GM23338 (cell line): ENCODE results near the gene ZBTB20. TPM values are rescaled to one million over a fixed set of nuclear protein-coding genes. Genes with fewer than 3 reads are reported as not detected.

Experiments used
- ATAC-seq: fragments of 200-7000 bp; cut with Tn5 transposase; 3 replicates; pipeline ENCODE4 v1.9.1; 2020
- DNase-seq: peaks from one replicate; pipeline ENCODE4 v3.0.0-alpha.2; 2015; ENCODE audit warnings: low spot score
- H2AFZ ChIP-seq: fragments of 200-600 bp; sonication (generic); 2 replicates; pipeline ENCODE4 v1.8.0; 2016; ENCODE audit warnings: antibody characterized with exemption, mild to moderate bottlenecking, moderate library complexity
- H3F3A ChIP-seq: fragments of 200-600 bp; sonication (generic); replicated peaks from 2 replicates; pipeline ENCODE4 v1.8.0; 2017; ENCODE audit warnings: antibody characterized with exemption, mixed run types, low read depth
- H3K27ac ChIP-seq: fragments of 200-600 bp; sonication (generic); 2 replicates; pipeline ENCODE4 v1.6.1; 2016; ENCODE audit warnings: low read depth
- H3K27me3 ChIP-seq: fragments of 200-600 bp; sonication (generic); 2 replicates; pipeline ENCODE4 v1.8.0; 2016; ENCODE audit warnings: mild to moderate bottlenecking, mixed run types, moderate library complexity; ENCODE audit not compliant: insufficient read depth
- H3K36me3 ChIP-seq: fragments of 200-600 bp; sonication (generic); 2 replicates; pipeline ENCODE4 v1.8.0; 2016; ENCODE audit warnings: mild to moderate bottlenecking; ENCODE audit not compliant: insufficient read depth
- H3K4me1 ChIP-seq: fragments of 200-600 bp; sonication (generic); 2 replicates; pipeline ENCODE4 v1.8.0; 2016; ENCODE audit warnings: mild to moderate bottlenecking, moderate library complexity; ENCODE audit not compliant: insufficient read depth
- H3K4me2 ChIP-seq: fragments of 200-600 bp; sonication (generic); 2 replicates; pipeline ENCODE4 v1.7.1; 2017; ENCODE audit warnings: mixed run types
- H3K4me3 ChIP-seq: fragments of 200-600 bp; sonication (generic); 2 replicates; pipeline ENCODE4 v1.6.1; 2016; ENCODE audit warnings: mixed run types
- H3K79me2 ChIP-seq: fragments of 200-600 bp; sonication (generic); replicated peaks from 2 replicates; pipeline ENCODE4 v1.8.0; 2017; ENCODE audit warnings: mild to moderate bottlenecking; ENCODE audit not compliant: insufficient read depth
- H3K9me2 ChIP-seq: fragments of 200-600 bp; sonication (generic); 2 replicates; pipeline ENCODE4 v1.8.0; 2017; ENCODE audit not compliant: insufficient read depth
- H4K20me1 ChIP-seq: fragments of 200-600 bp; sonication (generic); replicated peaks from 2 replicates; pipeline ENCODE4 v1.8.0; 2017; ENCODE audit warnings: mild to moderate bottlenecking; ENCODE audit not compliant: insufficient read depth
- H3K27ac Mint-ChIP-seq: 2 replicates; pipeline ENCODE4 v1.8.0; 2020; ENCODE audit warnings: inconsistent platforms, mild to moderate bottlenecking, moderate library complexity, mixed read lengths
- H3K27me3 Mint-ChIP-seq: 3 replicates; pipeline ENCODE4 v1.8.0; 2022; ENCODE audit warnings: low read depth, mild to moderate bottlenecking, moderate library complexity, mixed read lengths, inconsistent platforms; ENCODE audit not compliant: insufficient read depth, poor library complexity
- H3K36me3 Mint-ChIP-seq: 3 replicates; pipeline ENCODE4 v1.8.0; 2021; ENCODE audit warnings: low read depth, mild to moderate bottlenecking, inconsistent platforms, moderate library complexity, mixed read lengths
- H3K4me1 Mint-ChIP-seq: 3 replicates; pipeline ENCODE4 v1.8.0; 2020; ENCODE audit warnings: mild to moderate bottlenecking, inconsistent platforms, mixed read lengths
- H3K4me3 Mint-ChIP-seq: 3 replicates; pipeline ENCODE4 v1.8.0; 2021; ENCODE audit warnings: moderate library complexity, mild to moderate bottlenecking, inconsistent platforms, mixed read lengths
- H3K9me3 Mint-ChIP-seq: 3 replicates; pipeline ENCODE4 v1.8.0; 2020; ENCODE audit warnings: moderate library complexity, mild to moderate bottlenecking, inconsistent platforms, mixed read lengths
- CREB1 ChIP-seq: fragments of 250-450 bp; sonication (Bioruptor Pico); IDR thresholded peaks from 2 replicates; pipeline ENCODE4 v1.5.0; 2020; ENCODE audit warnings: low read depth, mild to moderate bottlenecking, moderate library complexity
- EZH2 ChIP-seq: fragments of 200-600 bp; sonication (generic); IDR thresholded peaks from one replicate; pipeline ENCODE4 v1.8.0; 2017; ENCODE audit warnings: antibody characterized with exemption, mild to moderate bottlenecking, low read depth; ENCODE audit not compliant: unreplicated experiment
- EZH2phosphoT487 ChIP-seq: fragments of 200-600 bp; sonication (generic); IDR thresholded peaks from one replicate; pipeline ENCODE4 v1.8.1; 2018; ENCODE audit warnings: antibody characterized with exemption; ENCODE audit not compliant: unreplicated experiment
- JUNB ChIP-seq: IDR thresholded peaks from one replicate; pipeline ENCODE4 v1.6.1; 2016; ENCODE audit warnings: antibody characterized with exemption; ENCODE audit not compliant: unreplicated experiment
- NANOG ChIP-seq: IDR thresholded peaks from 2 replicates; pipeline ENCODE4 v1.6.1; 2016; ENCODE audit warnings: antibody characterized with exemption, borderline replicate concordance
- POLR2AphosphoS5 ChIP-seq: IDR thresholded peaks from 2 replicates; pipeline ENCODE4 v1.6.1; 2016; ENCODE audit warnings: antibody characterized with exemption, low read depth
- REST ChIP-seq: IDR thresholded peaks from one replicate; pipeline ENCODE4 v1.6.1; 2018; ENCODE audit warnings: antibody characterized with exemption; ENCODE audit not compliant: unreplicated experiment
- STAT1 ChIP-seq: IDR thresholded peaks from one replicate; pipeline ENCODE4 v1.6.1; 2016; ENCODE audit warnings: antibody characterized with exemption; ENCODE audit not compliant: unreplicated experiment
- ZNF114 ChIP-seq: fragments of 250-450 bp; sonication (Bioruptor Pico); IDR thresholded peaks from 2 replicates; pipeline ENCODE4 v1.5.0; 2020; ENCODE audit warnings: mild to moderate bottlenecking, moderate library complexity
- ZNF331 ChIP-seq: fragments of 250-450 bp; sonication (Bioruptor Pico); IDR thresholded peaks from 2 replicates; pipeline ENCODE4 v1.5.0; 2020; ENCODE audit warnings: low read depth, mild to moderate bottlenecking, moderate library complexity
- polyA plus RNA-seq: library from polyadenylated mRNA; unstranded; fragments of >200 nt; fragmentation: Nextera tagmentation; extraction: Ambion mirVana; gene quantifications from 2 replicates; pipeline ENCODE4 v1.2.1, GENCODE V29; 2016
- total RNA-seq: library from RNA; depleted of rRNA; stranded (reverse); fragments of >200 nt; shearing (Covaris generic); gene quantifications from 2 replicates; pipeline ENCODE4 v1.2.3, GENCODE V29; 2014
- TF ChIP-seq, protein P1 (sequence below): fragments of 250-450 bp; sonication (Bioruptor Pico); IDR thresholded peaks from 2 replicates; pipeline ENCODE4 v1.5.0; 2020; ENCODE audit warnings: mild to moderate bottlenecking, moderate library complexity
- TF ChIP-seq, protein P2 (sequence below): IDR thresholded peaks from 2 replicates; pipeline ENCODE4 v1.6.1; 2016; ENCODE audit warnings: antibody characterized with exemption
- TF ChIP-seq, protein P3 (sequence below), 2 experiments: fragments of 200-600 bp in 1 of 2; sonication (generic) in 1 of 2; conservative IDR thresholded peaks; 2 replicates each; pipeline versions ENCODE4 v1.5.1 to v1.6.1; 2016 to 2017; ENCODE audit warnings: antibody characterized with exemption in 2 of 2, low read depth in 2 of 2, mild to moderate bottlenecking in 2 of 2, moderate library complexity in 1 of 2

Gene ZBTB20
- total and polyA plus RNA-seq, 2 experiments from 2014 or later: 2.0 to 3.3 TPM

GRCh38 chr3:115007966-115008365 lies 139.1 kb downstream of the ZBTB20 start:
- Histone ChIP-seq H3K9me2 (peaks cover 5% of the 10 kb centered on the region; the same call in 1 of the 2 replicates), H3K27me3 (no peaks in the 10 kb centered on the region), H3K79me2 (no peaks in the 10 kb centered on the region), H3K4me1 (no peaks in the 10 kb centered on the region), H3F3A (no peaks in the 10 kb centered on the region), H2AFZ (no peak overlapping the region), H4K20me1 (no peaks in the 10 kb centered on the region), H3K4me2 (no peak overlapping the region), H3K36me3 (no peaks in the 10 kb centered on the region), H3K27ac (no peak overlapping the region), H3K4me3 (no peak overlapping the region)
- Mint-ChIP-seq H3K36me3 (no peaks in the 10 kb centered on the region), H3K9me3 (no peaks in the 10 kb centered on the region), H3K27ac (no peak overlapping the region), H3K4me1 (no peaks in the 10 kb centered on the region), H3K27me3 (no peaks in the 10 kb centered on the region), H3K4me3 (no peak overlapping the region)
- DNase-seq (no peak), ATAC-seq (no peak)
- TF ChIP-seq EZH2: no peak
- TF ChIP-seq EZH2phosphoT487: no peak
- no peak for TF ChIP-seq NANOG
- TF ChIP-seq STAT1: no peak
- no peak for TF ChIP-seq JUNB
- TF ChIP-seq, protein P1, sequence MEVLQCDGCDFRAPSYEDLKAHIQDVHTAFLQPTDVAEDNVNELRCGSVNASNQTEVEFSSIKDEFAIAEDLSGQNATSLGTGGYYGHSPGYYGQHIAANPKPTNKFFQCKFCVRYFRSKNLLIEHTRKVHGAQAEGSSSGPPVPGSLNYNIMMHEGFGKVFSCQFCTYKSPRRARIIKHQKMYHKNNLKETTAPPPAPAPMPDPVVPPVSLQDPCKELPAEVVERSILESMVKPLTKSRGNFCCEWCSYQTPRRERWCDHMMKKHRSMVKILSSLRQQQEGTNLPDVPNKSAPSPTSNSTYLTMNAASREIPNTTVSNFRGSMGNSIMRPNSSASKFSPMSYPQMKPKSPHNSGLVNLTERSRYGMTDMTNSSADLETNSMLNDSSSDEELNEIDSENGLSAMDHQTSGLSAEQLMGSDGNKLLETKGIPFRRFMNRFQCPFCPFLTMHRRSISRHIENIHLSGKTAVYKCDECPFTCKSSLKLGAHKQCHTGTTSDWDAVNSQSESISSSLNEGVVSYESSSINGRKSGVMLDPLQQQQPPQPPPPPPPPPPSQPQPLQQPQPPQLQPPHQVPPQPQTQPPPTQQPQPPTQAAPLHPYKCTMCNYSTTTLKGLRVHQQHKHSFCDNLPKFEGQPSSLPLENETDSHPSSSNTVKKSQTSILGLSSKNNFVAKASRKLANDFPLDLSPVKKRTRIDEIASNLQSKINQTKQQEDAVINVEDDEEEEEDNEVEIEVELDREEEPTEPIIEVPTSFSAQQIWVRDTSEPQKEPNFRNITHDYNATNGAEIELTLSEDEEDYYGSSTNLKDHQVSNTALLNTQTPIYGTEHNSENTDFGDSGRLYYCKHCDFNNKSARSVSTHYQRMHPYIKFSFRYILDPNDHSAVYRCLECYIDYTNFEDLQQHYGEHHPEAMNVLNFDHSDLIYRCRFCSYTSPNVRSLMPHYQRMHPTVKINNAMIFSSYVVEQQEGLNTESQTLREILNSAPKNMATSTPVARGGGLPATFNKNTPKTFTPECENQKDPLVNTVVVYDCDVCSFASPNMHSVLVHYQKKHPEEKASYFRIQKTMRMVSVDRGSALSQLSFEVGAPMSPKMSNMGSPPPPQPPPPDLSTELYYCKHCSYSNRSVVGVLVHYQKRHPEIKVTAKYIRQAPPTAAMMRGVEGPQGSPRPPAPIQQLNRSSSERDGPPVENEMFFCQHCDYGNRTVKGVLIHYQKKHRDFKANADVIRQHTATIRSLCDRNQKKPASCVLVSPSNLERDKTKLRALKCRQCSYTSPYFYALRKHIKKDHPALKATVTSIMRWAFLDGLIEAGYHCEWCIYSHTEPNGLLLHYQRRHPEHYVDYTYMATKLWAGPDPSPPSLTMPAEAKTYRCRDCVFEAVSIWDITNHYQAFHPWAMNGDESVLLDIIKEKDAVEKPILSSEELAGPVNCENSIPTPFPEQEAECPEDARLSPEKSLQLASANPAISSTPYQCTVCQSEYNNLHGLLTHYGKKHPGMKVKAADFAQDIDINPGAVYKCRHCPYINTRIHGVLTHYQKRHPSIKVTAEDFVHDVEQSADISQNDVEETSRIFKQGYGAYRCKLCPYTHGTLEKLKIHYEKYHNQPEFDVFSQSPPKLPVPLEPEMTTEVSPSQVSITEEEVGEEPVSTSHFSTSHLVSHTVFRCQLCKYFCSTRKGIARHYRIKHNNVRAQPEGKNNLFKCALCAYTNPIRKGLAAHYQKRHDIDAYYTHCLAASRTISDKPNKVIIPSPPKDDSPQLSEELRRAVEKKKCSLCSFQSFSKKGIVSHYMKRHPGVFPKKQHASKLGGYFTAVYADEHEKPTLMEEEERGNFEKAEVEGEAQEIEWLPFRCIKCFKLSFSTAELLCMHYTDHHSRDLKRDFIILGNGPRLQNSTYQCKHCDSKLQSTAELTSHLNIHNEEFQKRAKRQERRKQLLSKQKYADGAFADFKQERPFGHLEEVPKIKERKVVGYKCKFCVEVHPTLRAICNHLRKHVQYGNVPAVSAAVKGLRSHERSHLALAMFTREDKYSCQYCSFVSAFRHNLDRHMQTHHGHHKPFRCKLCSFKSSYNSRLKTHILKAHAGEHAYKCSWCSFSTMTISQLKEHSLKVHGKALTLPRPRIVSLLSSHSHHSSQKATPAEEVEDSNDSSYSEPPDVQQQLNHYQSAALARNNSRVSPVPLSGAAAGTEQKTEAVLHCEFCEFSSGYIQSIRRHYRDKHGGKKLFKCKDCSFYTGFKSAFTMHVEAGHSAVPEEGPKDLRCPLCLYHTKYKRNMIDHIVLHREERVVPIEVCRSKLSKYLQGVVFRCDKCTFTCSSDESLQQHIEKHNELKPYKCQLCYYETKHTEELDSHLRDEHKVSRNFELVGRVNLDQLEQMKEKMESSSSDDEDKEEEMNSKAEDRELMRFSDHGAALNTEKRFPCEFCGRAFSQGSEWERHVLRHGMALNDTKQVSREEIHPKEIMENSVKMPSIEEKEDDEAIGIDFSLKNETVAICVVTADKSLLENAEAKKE (CRISPR knock-in tag): no peak
- no peak for TF ChIP-seq CREB1 (CRISPR knock-in tag)
- TF ChIP-seq, protein P2, sequence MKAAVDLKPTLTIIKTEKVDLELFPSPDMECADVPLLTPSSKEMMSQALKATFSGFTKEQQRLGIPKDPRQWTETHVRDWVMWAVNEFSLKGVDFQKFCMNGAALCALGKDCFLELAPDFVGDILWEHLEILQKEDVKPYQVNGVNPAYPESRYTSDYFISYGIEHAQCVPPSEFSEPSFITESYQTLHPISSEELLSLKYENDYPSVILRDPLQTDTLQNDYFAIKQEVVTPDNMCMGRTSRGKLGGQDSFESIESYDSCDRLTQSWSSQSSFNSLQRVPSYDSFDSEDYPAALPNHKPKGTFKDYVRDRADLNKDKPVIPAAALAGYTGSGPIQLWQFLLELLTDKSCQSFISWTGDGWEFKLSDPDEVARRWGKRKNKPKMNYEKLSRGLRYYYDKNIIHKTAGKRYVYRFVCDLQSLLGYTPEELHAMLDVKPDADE: no peak
- TF ChIP-seq ZNF114: no peak
- TF ChIP-seq, protein P3, sequence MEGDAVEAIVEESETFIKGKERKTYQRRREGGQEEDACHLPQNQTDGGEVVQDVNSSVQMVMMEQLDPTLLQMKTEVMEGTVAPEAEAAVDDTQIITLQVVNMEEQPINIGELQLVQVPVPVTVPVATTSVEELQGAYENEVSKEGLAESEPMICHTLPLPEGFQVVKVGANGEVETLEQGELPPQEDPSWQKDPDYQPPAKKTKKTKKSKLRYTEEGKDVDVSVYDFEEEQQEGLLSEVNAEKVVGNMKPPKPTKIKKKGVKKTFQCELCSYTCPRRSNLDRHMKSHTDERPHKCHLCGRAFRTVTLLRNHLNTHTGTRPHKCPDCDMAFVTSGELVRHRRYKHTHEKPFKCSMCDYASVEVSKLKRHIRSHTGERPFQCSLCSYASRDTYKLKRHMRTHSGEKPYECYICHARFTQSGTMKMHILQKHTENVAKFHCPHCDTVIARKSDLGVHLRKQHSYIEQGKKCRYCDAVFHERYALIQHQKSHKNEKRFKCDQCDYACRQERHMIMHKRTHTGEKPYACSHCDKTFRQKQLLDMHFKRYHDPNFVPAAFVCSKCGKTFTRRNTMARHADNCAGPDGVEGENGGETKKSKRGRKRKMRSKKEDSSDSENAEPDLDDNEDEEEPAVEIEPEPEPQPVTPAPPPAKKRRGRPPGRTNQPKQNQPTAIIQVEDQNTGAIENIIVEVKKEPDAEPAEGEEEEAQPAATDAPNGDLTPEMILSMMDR (conservative IDR thresholded peaks at IDR 0.05; ENCODE audit: low read depth in 2 of 2): no peak
- TF ChIP-seq POLR2AphosphoS5: no peak
- no peak for TF ChIP-seq REST
- TF ChIP-seq ZNF331: no peak
